Measurements from ENCODE around the gene TOP2A. TPM values are rescaled to one million over a fixed set of nuclear protein-coding genes. Genes with fewer than 3 reads are reported as not detected.

TOP2A gene
- total RNA-seq, 1 experiment from 2014 or later: 230 TPM

GRCh38 chr17:40356990-40357881, 60.5 kb downstream of the TOP2A start:
- no peak overlapping the region for H4K91ac ChIP-seq (ENCODE audit: insufficient read length, low read depth, low read length)
- no peaks in the 10 kb centered on the region for H3K9me3 ChIP-seq (ENCODE audit: control insufficient read depth, low read depth, low read length)
- no peak for TF ChIP-seq CTCF (conservative IDR thresholded peaks at IDR 0.05)
- no peak overlapping the region for H4K5ac ChIP-seq (ENCODE audit: insufficient read length, low read depth, low read length)
- H3K79me1 ChIP-seq (ENCODE audit: insufficient read depth, low read depth, low read length, poor library complexity, severe bottlenecking): no peaks in the 10 kb centered on the region
- Mint-ChIP-seq H3K4me1 (peaks cover 32 to 38% of the 10 kb centered on the region in 2 experiments), H3K36me3 (ENCODE audit: insufficient read depth in 1 of 3, low read depth in 3 of 3) (peaks cover 11 to 14% (median 12%) of the 10 kb centered on the region in 3 experiments), H3K27me3 (ENCODE audit: low read depth) (peaks cover 22% of the 10 kb centered on the region), H3K27ac (peak overlapping the region in 1 of 3 experiments; percentile 22; a peak in 1 of 7 replicates), H3K9me3 (no peaks in the 10 kb centered on the region), H3K4me3 (no peak overlapping the region)
- no peak overlapping the region for H3K27ac ChIP-seq (ENCODE audit: insufficient read length, low read depth, low read length)
- no peak overlapping the region for H3K18ac ChIP-seq (ENCODE audit: insufficient read length, low read depth, low read length)
- H3K9ac ChIP-seq (ENCODE audit: extremely low read depth, insufficient read length, low read length): no peak overlapping the region
- H4K20me1 ChIP-seq (ENCODE audit: control insufficient read depth, insufficient read depth, insufficient read length): no peaks in the 10 kb centered on the region
- no peak overlapping the region for H2BK20ac ChIP-seq (ENCODE audit: low read depth, low read length, poor library complexity, severe bottlenecking)
- H3T11ph ChIP-seq (ENCODE audit: low read length): no peak overlapping the region
- no peak overlapping the region for H3K14ac ChIP-seq (ENCODE audit: insufficient read depth, low read length)
- H3K4me1 ChIP-seq (ENCODE audit: insufficient read depth, low read length): no peaks in the 10 kb centered on the region
- no peaks in the 10 kb centered on the region for H3K23me2 ChIP-seq (ENCODE audit: insufficient read length, low read depth, low read length, poor library complexity, severe bottlenecking)
- H2AFZ ChIP-seq (ENCODE audit: low read length): no peak overlapping the region
- no peak overlapping the region for H4K8ac ChIP-seq (replicated peaks; ENCODE audit: insufficient read length, low read depth, low read length)
- peaks cover under 1% of the 10 kb centered on the region; the same call in 1 of the 2 replicates for H3K27me3 ChIP-seq (ENCODE audit: insufficient read depth, low read length)
- no peak overlapping the region for H3K4ac ChIP-seq (ENCODE audit: low read depth, low read length)
- H3K23ac ChIP-seq (ENCODE audit: insufficient read length, low read depth, low read length): no peak overlapping the region
- WGBS (ENCODE audit: extremely low coverage, insufficient read length, low lambda C conversion rate): no CpG with 5 or more reads among the region's 19 CpGs
- H3K79me2 ChIP-seq (ENCODE audit: insufficient read depth, low read length): no peaks in the 10 kb centered on the region
- no peak overlapping the region for H2BK120ac ChIP-seq (ENCODE audit: low read depth, low read length, poor library complexity, severe bottlenecking)
- H2BK15ac ChIP-seq (ENCODE audit: low read depth, low read length): no peak overlapping the region
- no peak for DNase-seq
- no peak overlapping the region for H2AK5ac ChIP-seq (ENCODE audit: insufficient read length, low read length)
- no peak overlapping the region for H3K4me2 ChIP-seq (ENCODE audit: insufficient read depth, insufficient read length, low read length)
- H2BK12ac ChIP-seq (ENCODE audit: insufficient read length, low read depth, low read length): no peak overlapping the region
- H3K56ac ChIP-seq (ENCODE audit: insufficient read length, low read depth, low read length): no peak overlapping the region
- H2BK5ac ChIP-seq (ENCODE audit: insufficient read length, low read length): no peak overlapping the region
